Body of pancreas (tissue), 4 donors: ENCODE measurements around the gene C11orf24. TPM values are rescaled to one million over a fixed set of nuclear protein-coding genes. Genes with fewer than 3 reads are reported as not detected.

Experiments
- ATAC-seq: fragments of 150-250 bp; one replicate; pipeline ENCODE4 v1.9.1; 2016
- DNase-seq, 4 donors: peaks; one replicate each; pipeline ENCODE4 v3.0.0-alpha.2; 2019
- H3K27ac ChIP-seq, 4 donors: fragments of 200-600 bp; sonication (generic); 1 replicate in 3 of 4; 2 replicates in 1 of 4; pipeline versions ENCODE4 v1.5.1 to v1.6.1; 2016 to 2019; ENCODE audit warnings: mild to moderate bottlenecking in 1 of 4, mixed read lengths in 1 of 4, moderate library complexity in 1 of 4
- H3K27me3 ChIP-seq, 2 donors: fragments of 200-600 bp; sonication (generic); one replicate each; pipeline ENCODE4 v1.6.0; 2016; ENCODE audit warnings: mild to moderate bottlenecking in 1 of 2
- H3K36me3 ChIP-seq, 2 donors: fragments of 200-600 bp; sonication (generic); replicated peaks in 1 of 2; 2 replicates each; pipeline ENCODE4 v1.5.1; 2016; ENCODE audit warnings: low read depth in 2 of 2; ENCODE audit not compliant: insufficient read depth in 1 of 2
- H3K4me1 ChIP-seq: fragments of 200-600 bp; sonication (generic); one replicate; pipeline ENCODE4 v1.6.0; 2016
- H3K4me3 ChIP-seq, 2 donors: fragments of 200-600 bp; sonication (generic); 1 replicate in 1 of 2; 2 replicates in 1 of 2; pipeline ENCODE4 v1.5.1; 2016 to 2019
- H3K9me3 ChIP-seq, 3 donors: fragments of 200-600 bp; sonication (generic); 1 replicate in 2 of 3; 2 replicates in 1 of 3; pipeline ENCODE4 v1.5.1; 2016
- CTCF ChIP-seq, 7 experiments: fragments of 450-650 bp in 4 of 7; fragments of 200-600 bp in 3 of 7; sonication (generic) in 3 of 7; IDR thresholded peaks; one replicate each; pipeline ENCODE4 v1.5.1; 2016 to 2019; ENCODE audit warnings: antibody characterized with exemption in 7 of 7
- POLR2A ChIP-seq, 3 donors: fragments of 450-650 bp; IDR thresholded peaks; one replicate each; pipeline ENCODE4 v1.6.1; 2016; ENCODE audit warnings: antibody characterized with exemption in 3 of 3, mild to moderate bottlenecking in 2 of 3
- WGBS, 2 donors: methylation state at CpG; one replicate each; pipeline ENCODE4 v1.1.5; 2017; 5-methylcytosine and 5-hydroxymethylcytosine counted together
- intact Hi-C: fragments of 100-400 bp; cut with DNase I; formaldehyde crosslinking; loops from one replicate; pipeline ENCODE4 v1.15.1; 2023
- total RNA-seq, 2 donors: library from RNA; depleted of rRNA; stranded (reverse); fragments of >200 nt; gene quantifications; one replicate each; pipeline ENCODE4 v1.1.0, GENCODE V29; 2016

Gene C11orf24
- total RNA-seq, 2 donors from 2014 or later: 8.2 to 14.3 TPM

GRCh38 chr11:68309621-68310185 lies 37.9 kb upstream of the C11orf24 start:
- Histone ChIP-seq H3K9me3 (no peaks in the 10 kb centered on the region), H3K4me3 (no peak overlapping the region), H3K36me3 (no peaks in the 10 kb centered on the region), H3K27ac (no peak overlapping the region), H3K4me1 (peaks cover 20% of the 10 kb centered on the region), H3K27me3 (no peaks in the 10 kb centered on the region)
- DNase-seq (no peak), ATAC-seq (no peak)
- 75 to 92% methylated on average over 2 of the region's 2 CpGs for WGBS, 2 donors
- TF ChIP-seq CTCF (IDR thresholded peaks at IDR 0.05): no peak
- TF ChIP-seq POLR2A (IDR thresholded peaks at IDR 0.05): no peak
- intact Hi-C loops: no loop called here

- TF ChIP-seq POLR2A (IDR thresholded peaks at IDR 0.05) (no peak), CTCF (IDR thresholded peaks at IDR 0.05) (no peak)
- 82 to 88% methylated on average over 7 to 8 of the region's 11 CpGs for WGBS, 2 donors
Observed at GRCh38 chr11:68308068-68308467, 36.3 kb upstream of the C11orf24 start.

GRCh38 chr11:68306636-68307035 lies 34.9 kb upstream of the C11orf24 start:
- no peaks in the 10 kb centered on the region for H3K27me3 ChIP-seq
- H3K4me1 ChIP-seq: no peaks in the 10 kb centered on the region
- WGBS, 2 donors: 88% methylated on average over 3 of the region's 3 CpGs
- H3K27ac ChIP-seq: no peak overlapping the region
- intact Hi-C loops: no loop called here
- DNase-seq (no peak), ATAC-seq (no peak)
- H3K9me3 ChIP-seq: no peaks in the 10 kb centered on the region
- TF ChIP-seq CTCF (IDR thresholded peaks at IDR 0.05) (no peak), POLR2A (IDR thresholded peaks at IDR 0.05) (no peak)
- no peaks in the 10 kb centered on the region for H3K36me3 ChIP-seq
- no peak overlapping the region for H3K4me3 ChIP-seq

More at GRCh38 chr11:68308068-68308467, 36.3 kb upstream of the C11orf24 start:
- H3K4me1 ChIP-seq: peaks cover 4% of the 10 kb centered on the region
- H3K36me3 ChIP-seq: no peaks in the 10 kb centered on the region
- H3K27ac ChIP-seq: no peak overlapping the region
- DNase-seq: no peak
- intact Hi-C loops: no loop called here
- H3K27me3 ChIP-seq: no peaks in the 10 kb centered on the region
- no peak for ATAC-seq
- H3K4me3 ChIP-seq: no peak overlapping the region
- H3K9me3 ChIP-seq: no peaks in the 10 kb centered on the region

GRCh38 chr11:68303982-68304780 lies 32.4 kb upstream of the C11orf24 start:
- ATAC-seq (no peak), DNase-seq (no peak)
- TF ChIP-seq POLR2A (IDR thresholded peaks at IDR 0.05) (no peak), CTCF (IDR thresholded peaks at IDR 0.05) (no peak)
- Histone ChIP-seq H3K27ac (no peak overlapping the region), H3K27me3 (no peaks in the 10 kb centered on the region), H3K4me3 (no peak overlapping the region), H3K9me3 (no peaks in the 10 kb centered on the region), H3K4me1 (no peaks in the 10 kb centered on the region), H3K36me3 (no peaks in the 10 kb centered on the region)
- 93% methylated on average over 4 to 7 of the region's 7 CpGs for WGBS, 2 donors
- intact Hi-C loops: no loop called here
